ENCODE measurements around the gene HOXA6. TPM values are rescaled to one million over a fixed set of nuclear protein-coding genes. Genes with fewer than 3 reads are reported as not detected.

Gene HOXA6
- total RNA-seq, 1 experiment from 2014 or later = 12.4 TPM

DNA sequence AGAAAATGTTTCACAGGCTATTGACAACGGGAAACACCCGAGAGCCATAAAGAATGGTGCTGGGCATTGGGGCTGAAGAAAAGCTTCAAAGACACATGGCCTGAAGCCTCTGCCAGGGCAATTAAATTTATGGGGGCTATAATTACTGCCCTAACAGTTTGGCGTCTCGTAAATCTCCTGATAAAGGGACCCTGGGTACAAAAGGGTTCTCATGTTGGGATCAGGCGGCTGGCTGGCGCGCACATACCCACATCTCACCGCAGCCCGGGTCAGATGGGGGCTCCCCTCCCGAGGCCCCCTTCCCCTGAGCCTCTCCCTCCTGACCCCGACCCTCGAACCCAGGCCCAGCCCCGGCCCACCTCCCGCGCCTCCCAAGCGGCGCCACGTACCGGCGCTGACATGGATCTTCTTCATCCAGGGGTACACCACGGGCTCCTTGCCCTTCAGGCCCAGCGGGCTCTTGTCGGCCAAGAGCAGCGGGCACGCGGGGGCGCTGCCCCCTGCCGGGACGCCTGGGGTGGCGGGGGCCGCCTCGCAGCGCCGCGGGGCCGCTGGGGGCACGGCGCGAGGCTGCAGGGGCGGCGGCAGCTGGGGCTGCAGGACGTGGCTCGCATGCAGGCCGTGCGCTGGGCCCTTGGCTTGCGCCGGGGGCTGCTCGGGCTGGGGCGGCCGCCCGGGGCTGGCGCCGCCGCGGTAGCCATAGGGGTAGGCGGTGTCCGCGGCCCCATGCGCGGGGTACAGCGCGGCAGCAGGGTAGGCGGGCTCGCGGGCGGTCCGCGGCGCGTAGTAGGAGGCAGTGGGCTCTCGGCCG lies 17.6 kb downstream of the HOXA6 start:
- no peak for DNase-seq
- Mint-ChIP-seq H3K36me3 (ENCODE audit: insufficient read depth, unreplicated experiment) (no peaks in the 10 kb centered on the region), H3K27me3 (ENCODE audit: unreplicated experiment) (no peaks in the 10 kb centered on the region), H3K4me1 (ENCODE audit: low read depth, unreplicated experiment) (peaks cover 34% of the 10 kb centered on the region), H3K27ac (ENCODE audit: unreplicated experiment) (no peak overlapping the region), H3K4me3 (ENCODE audit: low read depth, unreplicated experiment) (no peak overlapping the region), H3K9me3 (ENCODE audit: low read depth, unreplicated experiment) (no peaks in the 10 kb centered on the region)
- TF ChIP-seq, protein P1, sequence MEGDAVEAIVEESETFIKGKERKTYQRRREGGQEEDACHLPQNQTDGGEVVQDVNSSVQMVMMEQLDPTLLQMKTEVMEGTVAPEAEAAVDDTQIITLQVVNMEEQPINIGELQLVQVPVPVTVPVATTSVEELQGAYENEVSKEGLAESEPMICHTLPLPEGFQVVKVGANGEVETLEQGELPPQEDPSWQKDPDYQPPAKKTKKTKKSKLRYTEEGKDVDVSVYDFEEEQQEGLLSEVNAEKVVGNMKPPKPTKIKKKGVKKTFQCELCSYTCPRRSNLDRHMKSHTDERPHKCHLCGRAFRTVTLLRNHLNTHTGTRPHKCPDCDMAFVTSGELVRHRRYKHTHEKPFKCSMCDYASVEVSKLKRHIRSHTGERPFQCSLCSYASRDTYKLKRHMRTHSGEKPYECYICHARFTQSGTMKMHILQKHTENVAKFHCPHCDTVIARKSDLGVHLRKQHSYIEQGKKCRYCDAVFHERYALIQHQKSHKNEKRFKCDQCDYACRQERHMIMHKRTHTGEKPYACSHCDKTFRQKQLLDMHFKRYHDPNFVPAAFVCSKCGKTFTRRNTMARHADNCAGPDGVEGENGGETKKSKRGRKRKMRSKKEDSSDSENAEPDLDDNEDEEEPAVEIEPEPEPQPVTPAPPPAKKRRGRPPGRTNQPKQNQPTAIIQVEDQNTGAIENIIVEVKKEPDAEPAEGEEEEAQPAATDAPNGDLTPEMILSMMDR (IDR thresholded peaks at IDR 0.05; ENCODE audit: unreplicated experiment) = no peak
- BruUV-seq (replicated peaks) = no TSS peak
- CTCF ChIA-PET = no interaction called here
- intact Hi-C loops (cut with micrococcal nuclease; ENCODE audit: unreplicated experiment) = no loop called here

DNA sequence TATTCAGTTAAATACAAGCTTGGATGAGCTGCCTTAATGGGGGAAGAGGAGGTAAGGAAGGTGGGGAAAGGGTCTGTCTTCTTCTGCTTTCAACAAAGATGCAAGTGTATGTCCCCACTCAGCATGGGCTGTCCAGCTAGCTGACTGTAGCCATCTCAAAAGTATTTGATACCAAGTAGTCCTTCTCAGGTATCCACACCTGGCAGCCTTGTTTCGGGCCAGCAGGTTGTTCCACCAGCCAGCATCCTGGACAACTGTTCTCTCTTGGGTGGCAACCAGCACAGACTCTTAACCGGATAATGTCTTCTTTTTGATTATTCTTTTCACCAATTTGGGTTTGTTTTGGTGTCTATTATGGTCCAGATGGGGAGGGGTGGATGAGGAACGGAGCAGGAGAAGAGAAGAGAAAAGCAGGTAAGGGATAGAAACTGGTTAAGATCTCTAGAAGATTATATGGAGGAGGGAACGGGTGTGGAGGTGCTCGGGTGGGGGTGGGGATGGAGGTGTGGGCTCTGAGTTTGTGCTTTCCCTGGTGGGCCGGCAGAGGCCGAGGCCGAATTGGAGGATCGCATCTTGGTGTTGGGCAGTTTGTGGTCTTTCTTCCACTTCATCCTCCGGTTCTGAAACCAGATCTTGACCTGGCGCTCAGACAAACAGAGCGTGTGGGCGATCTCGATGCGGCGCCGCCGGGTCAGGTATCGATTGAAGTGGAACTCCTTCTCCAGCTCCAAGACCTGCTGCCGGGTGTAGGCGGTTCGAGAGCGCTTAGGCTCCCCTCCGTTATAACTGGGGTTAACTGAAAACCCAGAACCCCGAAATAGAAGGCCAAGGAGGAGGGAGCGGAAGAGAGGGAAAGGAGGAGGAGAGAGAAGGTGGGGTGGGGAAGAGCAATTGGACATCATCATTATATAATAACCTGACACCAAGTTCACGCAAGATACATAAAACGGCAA lies 18.5 kb downstream of the HOXA6 start:
- H3K9me3 Mint-ChIP-seq (ENCODE audit: low read depth, unreplicated experiment) = no peaks in the 10 kb centered on the region
- H3K4me1 Mint-ChIP-seq (ENCODE audit: low read depth, unreplicated experiment) = peaks cover 34% of the 10 kb centered on the region
- no peak overlapping the region for H3K27ac Mint-ChIP-seq (ENCODE audit: unreplicated experiment)
- no peak for DNase-seq
- BruUV-seq (replicated peaks) = no TSS peak
- intact Hi-C loops (cut with micrococcal nuclease; ENCODE audit: unreplicated experiment) = no loop called here
- H3K27me3 Mint-ChIP-seq (ENCODE audit: unreplicated experiment) = no peaks in the 10 kb centered on the region
- CTCF ChIA-PET = no interaction called here
- H3K36me3 Mint-ChIP-seq (ENCODE audit: insufficient read depth, unreplicated experiment) = peaks cover 2% of the 10 kb centered on the region
- H3K4me3 Mint-ChIP-seq (ENCODE audit: low read depth, unreplicated experiment) = no peak overlapping the region
- TF ChIP-seq, protein P1 (IDR thresholded peaks at IDR 0.05; ENCODE audit: unreplicated experiment) = no peak

GRCh38 chr7:27128034-27128433 lies 19.5 kb downstream of the HOXA6 start:
- Mint-ChIP-seq H3K27ac (ENCODE audit: unreplicated experiment) (no peak overlapping the region), H3K4me3 (ENCODE audit: low read depth, unreplicated experiment) (no peak overlapping the region), H3K4me1 (ENCODE audit: low read depth, unreplicated experiment) (peaks cover 34% of the 10 kb centered on the region), H3K27me3 (ENCODE audit: unreplicated experiment) (no peaks in the 10 kb centered on the region), H3K36me3 (ENCODE audit: insufficient read depth, unreplicated experiment) (peaks cover 10% of the 10 kb centered on the region), H3K9me3 (ENCODE audit: low read depth, unreplicated experiment) (no peaks in the 10 kb centered on the region)
- BruUV-seq (replicated peaks) = no TSS peak
- DNase-seq = no peak
- TF ChIP-seq, protein P1 (IDR thresholded peaks at IDR 0.05; ENCODE audit: unreplicated experiment) = no peak
- CTCF ChIA-PET = interaction anchor here (0.6 kb wide), 1 partner anchor 241 kb away, joined by 5 read pairs; no protein-coding TSS in a partner anchor
- intact Hi-C loops (cut with micrococcal nuclease; ENCODE audit: unreplicated experiment) = no loop called here

DNA sequence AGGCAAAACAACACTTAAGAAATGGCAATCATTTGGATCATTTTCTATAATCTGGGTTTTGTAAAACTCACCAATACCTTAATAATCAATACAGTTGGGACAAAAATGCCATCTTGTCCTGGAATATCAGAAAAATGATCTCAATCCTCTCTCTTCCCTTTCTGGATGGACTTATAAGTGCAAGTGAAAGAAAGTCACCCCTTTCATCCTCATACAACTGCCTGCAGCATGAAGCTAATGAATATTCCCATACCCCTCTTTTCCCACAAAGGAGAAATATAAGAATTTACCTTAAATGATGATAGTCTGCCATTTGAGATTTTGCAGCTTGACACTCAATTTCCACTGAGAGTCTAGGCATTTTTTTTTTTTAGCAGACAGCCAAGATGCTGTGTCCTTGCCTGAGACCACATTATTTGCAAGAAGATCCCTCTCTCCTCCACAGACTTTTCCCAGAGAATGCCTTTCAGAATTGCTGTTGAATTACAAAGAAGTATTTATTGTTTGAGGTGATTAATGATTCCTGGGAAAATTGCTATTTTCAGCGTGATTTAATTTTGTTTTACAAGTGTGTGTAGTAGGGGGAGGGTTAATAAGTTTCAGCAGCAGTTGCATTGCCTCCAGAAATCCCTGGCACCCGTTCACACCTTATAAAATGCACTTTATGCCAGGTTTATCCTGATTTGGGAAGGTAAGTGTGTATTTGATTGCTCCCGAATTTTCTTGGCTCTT lies 20.8 kb downstream of the HOXA6 start:
- no peaks in the 10 kb centered on the region for H3K27me3 Mint-ChIP-seq (ENCODE audit: unreplicated experiment)
- no peak overlapping the region for H3K27ac Mint-ChIP-seq (ENCODE audit: unreplicated experiment)
- no peak overlapping the region for H3K4me3 Mint-ChIP-seq (ENCODE audit: low read depth, unreplicated experiment)
- DNase-seq = no peak
- BruUV-seq (replicated peaks) = no TSS peak
- no peaks in the 10 kb centered on the region for H3K9me3 Mint-ChIP-seq (ENCODE audit: low read depth, unreplicated experiment)
- CTCF ChIA-PET = interaction anchor here (0.6 kb wide), 1 partner anchor 1340 kb away, joined by 3 read pairs; no protein-coding TSS in a partner anchor
- H3K4me1 Mint-ChIP-seq (ENCODE audit: low read depth, unreplicated experiment) = peaks cover 40% of the 10 kb centered on the region
- H3K36me3 Mint-ChIP-seq (ENCODE audit: insufficient read depth, unreplicated experiment) = peaks cover 22% of the 10 kb centered on the region
- intact Hi-C loops (cut with micrococcal nuclease; ENCODE audit: unreplicated experiment) = no loop called here
- TF ChIP-seq, protein P1 (IDR thresholded peaks at IDR 0.05; ENCODE audit: unreplicated experiment) = no peak
